ENCODE measurements around the gene DLG2. TPM values are rescaled to one million over a fixed set of nuclear protein-coding genes. Genes with fewer than 3 reads are reported as not detected.

The DLG2 gene
- total RNA-seq, 1 donor from 2014 or later: 2.4 TPM

DNA sequence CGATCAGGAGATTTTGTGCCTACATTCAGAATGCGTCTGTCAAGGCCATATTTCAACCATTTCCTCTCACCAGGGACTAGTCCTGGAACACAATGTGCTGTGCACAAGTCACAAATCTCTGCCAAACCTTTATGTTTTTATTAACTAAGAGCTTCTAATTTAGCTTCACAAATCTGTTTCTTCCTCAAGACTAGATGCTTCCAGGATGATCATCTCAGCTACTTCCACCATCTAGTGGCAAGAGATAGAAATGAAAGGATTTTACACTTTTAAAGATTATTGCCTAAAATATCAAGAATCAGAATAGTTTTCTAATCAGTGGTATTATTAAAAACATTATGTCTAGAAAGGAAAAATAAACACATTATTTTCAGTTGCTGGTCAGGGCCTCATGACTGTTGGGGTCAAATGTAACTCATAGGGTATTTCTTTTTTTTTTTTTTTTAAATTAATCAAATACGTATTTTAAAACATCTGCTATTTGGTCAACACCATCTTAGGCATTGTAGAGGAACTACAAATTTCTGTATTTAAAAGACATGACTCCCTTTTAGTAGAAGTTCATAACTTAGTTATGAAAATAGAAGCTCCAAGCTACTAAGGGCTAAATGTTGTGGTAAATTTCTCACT, 1102.6 kb downstream of the DLG2 start:
- Mint-ChIP-seq H3K27ac (no peak overlapping the region), H3K9me3 (ENCODE audit: low read depth) (no peaks in the 10 kb centered on the region), H3K36me3 (ENCODE audit: insufficient read depth) (no peaks in the 10 kb centered on the region), H3K4me1 (ENCODE audit: low read depth) (no peaks in the 10 kb centered on the region), H3K27me3 (no peaks in the 10 kb centered on the region), H3K4me3 (ENCODE audit: low read depth) (no peak overlapping the region)
- TF ChIP-seq, protein P1, sequence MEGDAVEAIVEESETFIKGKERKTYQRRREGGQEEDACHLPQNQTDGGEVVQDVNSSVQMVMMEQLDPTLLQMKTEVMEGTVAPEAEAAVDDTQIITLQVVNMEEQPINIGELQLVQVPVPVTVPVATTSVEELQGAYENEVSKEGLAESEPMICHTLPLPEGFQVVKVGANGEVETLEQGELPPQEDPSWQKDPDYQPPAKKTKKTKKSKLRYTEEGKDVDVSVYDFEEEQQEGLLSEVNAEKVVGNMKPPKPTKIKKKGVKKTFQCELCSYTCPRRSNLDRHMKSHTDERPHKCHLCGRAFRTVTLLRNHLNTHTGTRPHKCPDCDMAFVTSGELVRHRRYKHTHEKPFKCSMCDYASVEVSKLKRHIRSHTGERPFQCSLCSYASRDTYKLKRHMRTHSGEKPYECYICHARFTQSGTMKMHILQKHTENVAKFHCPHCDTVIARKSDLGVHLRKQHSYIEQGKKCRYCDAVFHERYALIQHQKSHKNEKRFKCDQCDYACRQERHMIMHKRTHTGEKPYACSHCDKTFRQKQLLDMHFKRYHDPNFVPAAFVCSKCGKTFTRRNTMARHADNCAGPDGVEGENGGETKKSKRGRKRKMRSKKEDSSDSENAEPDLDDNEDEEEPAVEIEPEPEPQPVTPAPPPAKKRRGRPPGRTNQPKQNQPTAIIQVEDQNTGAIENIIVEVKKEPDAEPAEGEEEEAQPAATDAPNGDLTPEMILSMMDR (IDR thresholded peaks at IDR 0.05; ENCODE audit: unreplicated experiment): peak; percentile 62
- no peak for DNase-seq (ENCODE audit: low spot score, unreplicated experiment)

DNA sequence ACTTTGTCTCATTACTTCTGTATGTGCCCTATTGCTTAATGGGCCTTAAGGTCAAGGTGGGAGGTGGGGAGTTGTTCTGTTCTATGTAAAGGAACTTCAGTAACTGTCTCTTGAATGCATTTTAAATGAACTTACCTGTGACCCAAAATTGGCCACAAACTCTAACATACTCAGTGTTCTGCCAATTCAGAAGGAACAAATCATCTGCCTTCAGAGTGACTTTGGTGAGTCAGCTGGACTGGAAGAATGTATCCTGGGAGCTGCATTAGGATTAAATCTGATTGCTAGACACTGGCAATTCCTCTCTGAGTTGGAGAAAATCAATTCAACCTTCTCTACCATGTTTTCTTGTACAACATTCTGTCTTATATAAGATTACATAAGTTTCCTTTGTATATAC, 1104.8 kb downstream of the DLG2 start:
- Mint-ChIP-seq H3K4me3 (ENCODE audit: low read depth) (no peak overlapping the region), H3K36me3 (ENCODE audit: insufficient read depth) (no peaks in the 10 kb centered on the region), H3K4me1 (ENCODE audit: low read depth) (no peaks in the 10 kb centered on the region), H3K27me3 (no peaks in the 10 kb centered on the region), H3K9me3 (ENCODE audit: low read depth) (no peaks in the 10 kb centered on the region), H3K27ac (no peak overlapping the region)
- DNase-seq (ENCODE audit: low spot score, unreplicated experiment): no peak
- TF ChIP-seq, protein P1 (IDR thresholded peaks at IDR 0.05; ENCODE audit: unreplicated experiment): no peak

DNA sequence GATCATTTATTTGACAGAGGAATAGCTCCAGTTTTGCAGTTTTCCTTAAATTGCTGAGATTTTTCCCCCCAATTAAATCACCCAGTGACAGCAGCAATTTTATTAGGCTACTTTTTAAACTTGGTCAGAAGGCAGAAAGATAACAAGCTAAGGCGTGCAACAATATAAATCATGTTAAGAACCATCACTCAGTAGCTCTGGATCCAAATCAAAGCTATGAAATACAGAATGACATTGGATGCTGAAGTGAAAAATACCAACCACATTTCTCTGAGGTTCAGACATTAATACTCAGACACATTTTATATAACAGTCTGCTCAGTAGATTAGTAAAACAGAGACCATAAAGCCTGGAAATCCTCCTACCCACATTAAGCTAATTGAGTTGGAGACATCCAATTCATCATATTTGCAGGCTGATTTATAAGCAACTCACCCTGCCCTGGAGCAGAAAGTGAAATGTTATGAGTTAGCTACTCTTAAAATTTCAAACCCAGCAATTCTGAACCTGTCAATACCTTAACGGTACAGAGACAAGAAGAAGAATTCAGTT, 1108.4 kb downstream of the DLG2 start:
- H3K27me3 Mint-ChIP-seq: no peaks in the 10 kb centered on the region
- DNase-seq (ENCODE audit: low spot score, unreplicated experiment): no peak
- H3K4me3 Mint-ChIP-seq (ENCODE audit: low read depth): no peak overlapping the region
- TF ChIP-seq, protein P1 (IDR thresholded peaks at IDR 0.05; ENCODE audit: unreplicated experiment): no peak
- H3K27ac Mint-ChIP-seq: no peak overlapping the region
- H3K4me1 Mint-ChIP-seq (ENCODE audit: low read depth): no peaks in the 10 kb centered on the region
- H3K36me3 Mint-ChIP-seq (ENCODE audit: insufficient read depth): no peaks in the 10 kb centered on the region
- no peaks in the 10 kb centered on the region for H3K9me3 Mint-ChIP-seq (ENCODE audit: low read depth)

DNA sequence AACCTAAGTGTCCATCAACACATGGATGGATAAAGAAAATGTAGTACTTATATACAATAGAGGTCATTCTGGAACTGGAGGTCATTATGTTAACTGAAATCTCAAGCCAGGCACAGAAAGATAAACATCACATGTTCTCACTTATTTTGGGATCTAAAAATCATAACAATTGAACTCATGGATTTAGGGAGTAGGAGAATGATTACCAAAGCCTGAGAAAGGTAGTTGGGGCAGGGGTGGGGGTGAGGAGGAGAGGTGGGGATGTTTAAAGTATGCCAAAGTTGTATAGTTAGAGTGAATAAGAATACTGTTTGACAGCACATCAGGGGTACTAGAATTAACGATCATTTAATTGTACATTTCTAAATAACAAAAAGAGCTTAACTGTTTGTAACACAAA, 1112.7 kb downstream of the DLG2 start:
- H3K36me3 Mint-ChIP-seq (ENCODE audit: insufficient read depth): no peaks in the 10 kb centered on the region
- H3K27me3 Mint-ChIP-seq: no peaks in the 10 kb centered on the region
- no peak overlapping the region for H3K4me3 Mint-ChIP-seq (ENCODE audit: low read depth)
- H3K27ac Mint-ChIP-seq: no peak overlapping the region
- H3K4me1 Mint-ChIP-seq (ENCODE audit: low read depth): no peaks in the 10 kb centered on the region
- TF ChIP-seq, protein P1 (IDR thresholded peaks at IDR 0.05; ENCODE audit: unreplicated experiment): no peak
- DNase-seq (ENCODE audit: low spot score, unreplicated experiment): no peak
- no peaks in the 10 kb centered on the region for H3K9me3 Mint-ChIP-seq (ENCODE audit: low read depth)

DNA sequence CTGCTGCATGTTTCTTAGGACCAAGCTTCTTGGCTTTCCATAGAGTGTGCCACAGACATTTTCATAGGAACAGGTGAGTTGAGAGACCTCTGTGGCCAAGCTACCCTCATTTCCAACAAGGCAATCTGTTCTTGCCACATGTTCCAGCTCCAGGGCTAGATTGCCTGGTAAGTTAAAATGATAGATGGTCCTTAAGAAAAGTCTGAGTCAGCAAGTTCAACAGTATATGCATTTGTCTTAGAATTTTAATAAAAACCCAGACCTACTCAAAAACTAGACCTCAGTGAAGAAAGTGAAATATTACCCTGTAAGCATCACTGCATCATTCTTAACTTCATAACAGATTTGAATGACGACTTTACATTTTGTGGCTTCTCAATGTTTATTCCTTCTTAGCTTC, 1123.6 kb downstream of the DLG2 start:
- H3K4me1 Mint-ChIP-seq (ENCODE audit: low read depth): peaks cover 1% of the 10 kb centered on the region

More for the DNA sequence above, 1123.6 kb downstream of the DLG2 start:
- no peak for DNase-seq (ENCODE audit: low spot score, unreplicated experiment)
- TF ChIP-seq, protein P1 (IDR thresholded peaks at IDR 0.05; ENCODE audit: unreplicated experiment): no peak
- H3K27ac Mint-ChIP-seq: no peak overlapping the region
- no peaks in the 10 kb centered on the region for H3K36me3 Mint-ChIP-seq (ENCODE audit: insufficient read depth)
- no peak overlapping the region for H3K4me3 Mint-ChIP-seq (ENCODE audit: low read depth)
- H3K9me3 Mint-ChIP-seq (ENCODE audit: low read depth): no peaks in the 10 kb centered on the region
- no peaks in the 10 kb centered on the region for H3K27me3 Mint-ChIP-seq
